Hepatocyte (in vitro differentiated cells): Measurements from ENCODE around the gene EMX1. TPM values are rescaled to one million over a fixed set of nuclear protein-coding genes. Genes with fewer than 3 reads are reported as not detected.
A peak's percentile ranks its signal among the peaks of the same experiment; 100 is the strongest.

Source experiments
- DNase-seq: peaks from one replicate; pipeline ENCODE4 v3.0.0-alpha.2; 2016; ENCODE audit warnings: low spot score
- H2AFZ ChIP-seq: fragments of 200-600 bp; sonication (generic); 2 replicates; pipeline ENCODE4 v1.6.0; 2016; ENCODE audit warnings: antibody characterized with exemption, mild to moderate bottlenecking
- H3K27ac ChIP-seq: fragments of 200-600 bp; sonication (generic); 2 replicates; pipeline ENCODE4 v1.5.1; 2016; ENCODE audit warnings: mild to moderate bottlenecking
- H3K27me3 ChIP-seq: fragments of 200-600 bp; sonication (generic); 2 replicates; pipeline ENCODE4 v1.6.1; 2016
- H3K36me3 ChIP-seq: fragments of 200-600 bp; sonication (generic); replicated peaks from 2 replicates; pipeline ENCODE4 v1.5.1; 2016; ENCODE audit warnings: low read depth; ENCODE audit not compliant: insufficient read depth
- H3K4me1 ChIP-seq: fragments of 200-600 bp; sonication (generic); 2 replicates; pipeline ENCODE4 v1.5.1; 2016; ENCODE audit warnings: mild to moderate bottlenecking, moderate library complexity; ENCODE audit not compliant: insufficient read depth
- H3K4me2 ChIP-seq: fragments of 200-600 bp; sonication (generic); 2 replicates; pipeline ENCODE4 v1.6.0; 2016
- H3K4me3 ChIP-seq: fragments of 200-600 bp; sonication (generic); 2 replicates; pipeline ENCODE4 v1.5.1; 2016; ENCODE audit warnings: mild to moderate bottlenecking
- H3K79me2 ChIP-seq: fragments of 200-600 bp; sonication (generic); 2 replicates; pipeline ENCODE4 v1.6.0; 2017; ENCODE audit warnings: mild to moderate bottlenecking
- H3K9me2 ChIP-seq: fragments of 200-600 bp; sonication (generic); replicated peaks from 2 replicates; pipeline ENCODE4 v1.6.0; 2017; ENCODE audit warnings: mild to moderate bottlenecking; ENCODE audit not compliant: insufficient read depth
- H3K9me3 ChIP-seq: fragments of 200-600 bp; sonication (generic); 2 replicates; pipeline ENCODE4 v1.5.1; 2016; ENCODE audit warnings: low read depth, mild to moderate bottlenecking
- H4K20me1 ChIP-seq: fragments of 200-600 bp; sonication (generic); 2 replicates; pipeline ENCODE4 v1.6.0; 2016; ENCODE audit warnings: mild to moderate bottlenecking; ENCODE audit not compliant: insufficient read depth, poor library complexity, severe bottlenecking
- CTCF ChIP-seq: fragments of 200-600 bp; sonication (generic); IDR thresholded peaks from 2 replicates; pipeline ENCODE4 v1.5.1; 2016; ENCODE audit warnings: antibody characterized with exemption, mild to moderate bottlenecking; ENCODE audit not compliant: poor library complexity
- EZH2 ChIP-seq: fragments of 200-600 bp; sonication (generic); IDR thresholded peaks from 2 replicates; pipeline ENCODE4 v1.6.1; 2016; ENCODE audit warnings: antibody characterized with exemption, mild to moderate bottlenecking, borderline replicate concordance
- EZH2phosphoT487 ChIP-seq: fragments of 200-600 bp; sonication (generic); IDR thresholded peaks from one replicate; pipeline ENCODE4 v1.6.1; 2018; ENCODE audit warnings: antibody characterized with exemption, mild to moderate bottlenecking, low read depth, moderate library complexity; ENCODE audit not compliant: unreplicated experiment, severe bottlenecking
- WGBS: methylation state at CpG from one replicate; pipeline ENCODE4 v1.1.6; 2016; ENCODE audit warnings: low lambda C conversion rate; ENCODE audit errors: missing lambda C conversion rate; 5-methylcytosine and 5-hydroxymethylcytosine counted together
- polyA plus RNA-seq: library from polyadenylated mRNA; unstranded; fragments of >200 nt; fragmentation: Nextera tagmentation; extraction: Ambion mirVana; gene quantifications from 2 replicates; pipeline ENCODE4 v1.2.1, GENCODE V29; 2016
- total RNA-seq: library from RNA; depleted of rRNA; stranded (reverse); fragments of >200 nt; gene quantifications from 2 replicates; pipeline ENCODE4 v1.2.3, GENCODE V29; 2014

The EMX1 gene
- total and polyA plus RNA-seq, 2 experiments from 2014 or later, result 0.34 to 1.2 TPM

- Histone ChIP-seq H3K4me2 (peak overlapping the region; percentile 75), H3K27me3 (peaks cover 96% of the 10 kb centered on the region), H3K79me2 (no peaks in the 10 kb centered on the region), H2AFZ (peak overlapping the region; percentile 45), H3K4me1 (peaks cover 33% of the 10 kb centered on the region), H3K27ac (no peak overlapping the region), H3K9me2 (no peaks in the 10 kb centered on the region), H3K36me3 (no peaks in the 10 kb centered on the region), H3K4me3 (no peak overlapping the region), H4K20me1 (no peaks in the 10 kb centered on the region), H3K9me3 (no peaks in the 10 kb centered on the region)
- no peak for DNase-seq
- WGBS, result 14% methylated on average over 15 of the region's 15 CpGs
- peak; percentile 8 for TF ChIP-seq EZH2phosphoT487
- no peak for TF ChIP-seq CTCF
- peak; percentile 2 for TF ChIP-seq EZH2
Observed at GRCh38 chr2:72921088-72921851, 4.0 kb downstream of the EMX1 start.

- no peak for TF ChIP-seq EZH2
- no peak for TF ChIP-seq CTCF
- TF ChIP-seq EZH2phosphoT487, result no peak
- Histone ChIP-seq H3K9me2 (no peaks in the 10 kb centered on the region), H3K79me2 (no peaks in the 10 kb centered on the region), H3K27me3 (peaks cover 96% of the 10 kb centered on the region), H2AFZ (no peak overlapping the region), H4K20me1 (no peaks in the 10 kb centered on the region), H3K4me2 (no peak overlapping the region), H3K9me3 (no peaks in the 10 kb centered on the region), H3K36me3 (no peaks in the 10 kb centered on the region), H3K4me1 (peaks cover 27% of the 10 kb centered on the region), H3K4me3 (no peak overlapping the region), H3K27ac (no peak overlapping the region)
- no peak for DNase-seq
- WGBS, result 59% methylated on average over 1 of the region's 1 CpG
Observed at GRCh38 chr2:72921853-72922252, 4.5 kb downstream of the EMX1 start.

- no peaks in the 10 kb centered on the region for H3K79me2 ChIP-seq
- H3K4me2 ChIP-seq, result peak overlapping the region; percentile 69
- peaks cover 12% of the 10 kb centered on the region for H3K4me1 ChIP-seq
- no peaks in the 10 kb centered on the region for H3K9me2 ChIP-seq
- H3K9me3 ChIP-seq, result no peaks in the 10 kb centered on the region
- H3K27me3 ChIP-seq, result peaks cover 100% of the 10 kb centered on the region
- no peaks in the 10 kb centered on the region for H4K20me1 ChIP-seq
- H3K36me3 ChIP-seq, result no peaks in the 10 kb centered on the region
- peak overlapping the region; percentile 35 for H2AFZ ChIP-seq
- TF ChIP-seq CTCF (no peak), EZH2phosphoT487 (no peak), EZH2 (peak; percentile 55)
- H3K4me3 ChIP-seq, result no peak overlapping the region
- 1% methylated on average over 30 of the region's 36 CpGs for WGBS
- no peak overlapping the region for H3K27ac ChIP-seq
- DNase-seq, result peak; percentile 40
Observed at GRCh38 chr2:72923833-72924352, 6.6 kb downstream of the EMX1 start.
